AG09319 (cell line): ENCODE measurements around the gene OLA1.

Experiments used
- DNase-seq: peaks from one replicate; pipeline ENCODE4 v3.0.0-alpha.2; 2010; ENCODE audit warnings: low read depth; ENCODE audit errors: extremely low read depth
- TF ChIP-seq, protein P1 (sequence below): IDR thresholded peaks from 2 replicates; pipeline ENCODE4 v1.5.1; 2011; ENCODE audit warnings: low read depth, mild to moderate bottlenecking, inconsistent platforms, low read length, moderate library complexity

The OLA1 gene

DNA sequence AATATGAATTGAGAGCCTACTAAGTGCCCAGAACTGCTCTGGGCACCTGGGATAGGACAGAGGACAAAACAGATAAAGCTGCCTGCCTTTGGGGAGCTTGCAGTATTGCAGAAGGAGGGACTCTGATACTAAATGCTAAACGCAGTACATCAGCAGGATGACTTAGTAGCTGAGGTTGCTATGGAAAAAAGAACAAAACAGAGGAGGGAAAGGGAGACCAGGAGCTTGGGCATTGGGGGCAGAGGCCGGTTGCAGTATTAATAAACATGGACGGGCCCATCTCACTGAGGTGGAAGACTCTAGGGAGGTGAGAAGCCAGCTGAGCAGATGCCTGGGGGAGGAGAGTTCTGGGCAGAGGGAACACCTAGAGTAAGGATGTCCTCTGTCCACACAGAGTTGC is 217.1 kb downstream of the OLA1 start:
- DNase-seq: no peak

GRCh38 chr2:174028935-174029334 is 219.4 kb downstream of the OLA1 start:
- TF ChIP-seq, protein P1, sequence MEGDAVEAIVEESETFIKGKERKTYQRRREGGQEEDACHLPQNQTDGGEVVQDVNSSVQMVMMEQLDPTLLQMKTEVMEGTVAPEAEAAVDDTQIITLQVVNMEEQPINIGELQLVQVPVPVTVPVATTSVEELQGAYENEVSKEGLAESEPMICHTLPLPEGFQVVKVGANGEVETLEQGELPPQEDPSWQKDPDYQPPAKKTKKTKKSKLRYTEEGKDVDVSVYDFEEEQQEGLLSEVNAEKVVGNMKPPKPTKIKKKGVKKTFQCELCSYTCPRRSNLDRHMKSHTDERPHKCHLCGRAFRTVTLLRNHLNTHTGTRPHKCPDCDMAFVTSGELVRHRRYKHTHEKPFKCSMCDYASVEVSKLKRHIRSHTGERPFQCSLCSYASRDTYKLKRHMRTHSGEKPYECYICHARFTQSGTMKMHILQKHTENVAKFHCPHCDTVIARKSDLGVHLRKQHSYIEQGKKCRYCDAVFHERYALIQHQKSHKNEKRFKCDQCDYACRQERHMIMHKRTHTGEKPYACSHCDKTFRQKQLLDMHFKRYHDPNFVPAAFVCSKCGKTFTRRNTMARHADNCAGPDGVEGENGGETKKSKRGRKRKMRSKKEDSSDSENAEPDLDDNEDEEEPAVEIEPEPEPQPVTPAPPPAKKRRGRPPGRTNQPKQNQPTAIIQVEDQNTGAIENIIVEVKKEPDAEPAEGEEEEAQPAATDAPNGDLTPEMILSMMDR: no peak
- no peak for DNase-seq

More for the DNA sequence above, 217.1 kb downstream of the OLA1 start:
- TF ChIP-seq, protein P1: no peak

- no peak for DNase-seq
- TF ChIP-seq, protein P1: no peak
These were observed 220.4 kb downstream of the OLA1 start for GRCh38 chr2:174027956-174028355.

- TF ChIP-seq, protein P1: no peak
- no peak for DNase-seq
These were observed 222.0 kb downstream of the OLA1 start for GRCh38 chr2:174026122-174026845.

GRCh38 chr2:174025271-174026121 is 222.8 kb downstream of the OLA1 start:
- TF ChIP-seq, protein P1: no peak
- peak; percentile 93 for DNase-seq

GRCh38 chr2:174024524-174025270 is 223.6 kb downstream of the OLA1 start:
- DNase-seq: peak; percentile 67
- TF ChIP-seq, protein P1: no peak
